GM12891 (cell line): ENCODE measurements around the gene TWIST1.

Source experiments
- POLR2A ChIP-seq: IDR thresholded peaks from 2 replicates; pipeline ENCODE4 v1.6.1; 2011; ENCODE audit warnings: low read depth, low read length, control low read depth
- POLR2AphosphoS5 ChIP-seq: IDR thresholded peaks from 2 replicates; pipeline ENCODE4 v1.6.1; 2011; ENCODE audit warnings: low read depth, low read length, control low read depth
- TAF1 ChIP-seq: IDR thresholded peaks from 2 replicates; pipeline ENCODE4 v1.6.1; 2011; ENCODE audit warnings: low read depth, low read length, control low read depth

DNA sequence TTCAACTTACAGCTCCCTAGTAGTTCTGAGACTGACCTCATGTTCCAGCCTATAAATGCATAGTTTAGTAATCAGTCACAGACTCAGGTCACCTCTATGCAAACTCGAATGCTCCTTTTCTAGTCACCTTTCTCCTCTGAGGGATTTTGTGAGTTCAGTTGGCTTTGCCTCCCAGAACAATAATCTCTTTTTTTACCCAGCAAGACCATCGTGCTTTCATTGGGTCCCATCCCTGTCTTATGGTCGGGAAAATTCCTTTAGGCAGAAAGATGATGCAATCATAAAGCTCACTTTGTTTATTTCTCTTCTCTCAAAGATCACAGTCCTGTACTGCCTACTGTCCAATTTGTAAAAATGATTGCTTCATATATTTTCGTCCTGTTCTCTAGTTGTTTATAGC lies 38.4 kb downstream of the TWIST1 start:
- TF ChIP-seq POLR2A = no peak
- no peak for TF ChIP-seq POLR2AphosphoS5
- TF ChIP-seq TAF1 = no peak
